GOT3 (cell line): ENCODE measurements around the gene LRBA.
"Not testable (repeated sequence)": the region's sequence is repeated elsewhere in the genome, so short reads cannot be mapped to it uniquely, and the experiment has no call there.

Experiments used
- DNase-seq: peaks from one replicate; lab custom pipeline; 2025; ENCODE audit warnings: mixed read lengths; lab: John Stamatoyannopoulos, UW

Gene LRBA

GRCh38 chr4:150801833-150802232 lies 213.3 kb downstream of the LRBA start:
- no peak for DNase-seq

GRCh38 chr4:150799207-150799606 lies 215.9 kb downstream of the LRBA start:
- DNase-seq, result no peak

GRCh38 chr4:150794706-150795105 lies 220.4 kb downstream of the LRBA start:
- DNase-seq, result no peak

GRCh38 chr4:150789864-150790263 lies 225.2 kb downstream of the LRBA start:
- DNase-seq, result no peak

GRCh38 chr4:150784939-150785338 lies 230.1 kb downstream of the LRBA start:
- DNase-seq, result no peak

GRCh38 chr4:150784305-150784704 lies 230.8 kb downstream of the LRBA start:
- DNase-seq, result no peak

GRCh38 chr4:150782921-150783320 lies 232.2 kb downstream of the LRBA start:
- no peak for DNase-seq

- no peak for DNase-seq
Observed at GRCh38 chr4:150782311-150782710, 232.8 kb downstream of the LRBA start.

- DNase-seq, result no peak
Observed at GRCh38 chr4:150781191-150781590, 233.9 kb downstream of the LRBA start.

- DNase-seq, result no peak
Observed at GRCh38 chr4:150779707-150780106, 235.4 kb downstream of the LRBA start.

GRCh38 chr4:150773729-150774449 lies 241.2 kb downstream of the LRBA start:
- no peak for DNase-seq

- DNase-seq, result no peak
Observed at GRCh38 chr4:150773032-150773431, 242.1 kb downstream of the LRBA start.

GRCh38 chr4:150771382-150771781 lies 243.7 kb downstream of the LRBA start:
- no peak for DNase-seq

GRCh38 chr4:150769845-150770244 lies 245.2 kb downstream of the LRBA start:
- DNase-seq, result no peak

GRCh38 chr4:150769248-150769647 lies 245.8 kb downstream of the LRBA start:
- DNase-seq, result no peak

GRCh38 chr4:150768497-150768896 lies 246.6 kb downstream of the LRBA start:
- no peak for DNase-seq

- no peak for DNase-seq
Observed at GRCh38 chr4:150765216-150765615, 249.9 kb downstream of the LRBA start.

- no peak for DNase-seq
Observed at GRCh38 chr4:150751648-150752047, 263.4 kb downstream of the LRBA start.

GRCh38 chr4:150750824-150751223 lies 264.3 kb downstream of the LRBA start:
- no peak for DNase-seq

- DNase-seq, result no peak
Observed at GRCh38 chr4:150746156-150746555, 268.9 kb downstream of the LRBA start.

GRCh38 chr4:150744570-150744969 lies 270.5 kb downstream of the LRBA start:
- no peak for DNase-seq

- no peak for DNase-seq
Observed at GRCh38 chr4:150743564-150744342, 271.3 kb downstream of the LRBA start.

GRCh38 chr4:150742930-150743329 lies 272.2 kb downstream of the LRBA start:
- not testable (repeated sequence) for DNase-seq
